Esophagus squamous epithelium (tissue), 4 donors: ENCODE results near the gene ACCSL.

Experiments
- CTCF ChIP-seq, 6 experiments: fragments of 450-650 bp in 4 of 6; fragments of 200-600 bp in 2 of 6; sonication (generic) in 2 of 6; IDR thresholded peaks; one replicate each; pipeline ENCODE4 v1.5.1; 2016 to 2019; ENCODE audit warnings: antibody characterized with exemption in 6 of 6, mild to moderate bottlenecking in 4 of 6, moderate library complexity in 4 of 6
- POLR2A ChIP-seq, 4 donors: fragments of 450-650 bp; IDR thresholded peaks; one replicate each; pipeline ENCODE4 v1.6.1; 2017; ENCODE audit warnings: antibody characterized with exemption in 4 of 4, mild to moderate bottlenecking in 4 of 4, moderate library complexity in 3 of 4

GRCh38 chr11:44032299-44033085, 15.3 kb upstream of the ACCSL start:
- TF ChIP-seq POLR2A (IDR thresholded peaks at IDR 0.05) (no peak), CTCF (IDR thresholded peaks at IDR 0.05) (no peak)
